Fibroblast of lung (primary cell): Measurements from ENCODE around the gene SLCO6A1.

ENCODE experiments used
- CTCF ChIP-seq, 2 donors: IDR thresholded peaks in 1 of 2; conservative IDR thresholded peaks in 1 of 2; 1 replicate in 1 of 2; 2 replicates in 1 of 2; pipeline ENCODE4 v1.5.1; 2011 to 2012; ENCODE audit warnings: low read length in 2 of 2, control low read depth in 1 of 2, inconsistent platforms in 1 of 2, low read depth in 1 of 2, mild to moderate bottlenecking in 1 of 2
- EZH2 ChIP-seq: IDR thresholded peaks from 2 replicates; pipeline ENCODE4 v1.5.1; 2012; ENCODE audit warnings: low read length, control low read depth, mild to moderate bottlenecking; ENCODE audit errors: missing control alignments

DNA sequence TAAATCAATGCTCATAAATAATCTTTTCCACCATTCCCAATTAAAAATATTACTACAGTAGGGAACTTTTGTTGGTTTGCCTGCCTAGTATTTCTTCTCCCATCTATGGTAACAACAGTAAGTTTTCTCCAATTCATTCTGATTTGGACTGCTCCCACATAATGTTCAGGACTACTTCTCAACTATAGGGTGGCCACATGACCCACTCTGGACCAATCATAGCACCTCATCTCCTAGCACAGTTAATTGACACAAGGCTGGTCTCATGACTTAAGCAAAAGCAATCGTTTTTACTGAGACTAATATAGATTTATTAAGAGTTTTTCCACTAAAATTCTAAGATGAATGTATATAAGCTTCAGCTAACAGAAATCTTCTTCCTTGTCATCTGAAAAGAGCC, 28.7 kb upstream of the SLCO6A1 start:
- TF ChIP-seq CTCF (conservative IDR thresholded peaks at IDR 0.05 in 1 of 2, IDR thresholded peaks at IDR 0.05 in 1 of 2; ENCODE audit: low read depth in 1 of 2, low read length in 2 of 2), result no peak
- no peak for TF ChIP-seq EZH2
